Colonic mucosa (tissue), 4 donors: Measurements from ENCODE around the gene UBQLN1. TPM values are rescaled to one million over a fixed set of nuclear protein-coding genes. Genes with fewer than 3 reads are reported as not detected.

Experiments used
- DNase-seq: peaks from one replicate; pipeline ENCODE4 v3.0.0-alpha.2; 2020
- H3K27ac ChIP-seq: fragments of 200-600 bp; one replicate; pipeline ENCODE4 v1.8.0; 2021
- H3K27me3 ChIP-seq: fragments of 200-600 bp; one replicate; pipeline ENCODE4 v1.8.0; 2021
- H3K36me3 ChIP-seq: fragments of 200-600 bp; one replicate; pipeline ENCODE4 v1.8.0; 2021
- H3K4me1 ChIP-seq: fragments of 200-600 bp; one replicate; pipeline ENCODE4 v1.8.0; 2021; ENCODE audit warnings: mild to moderate bottlenecking
- H3K4me3 ChIP-seq: fragments of 200-600 bp; one replicate; pipeline ENCODE4 v1.8.0; 2021
- H3K9ac ChIP-seq, 2 donors: one replicate each; pipeline ENCODE4 v1.7.0; 2013; ENCODE audit warnings: control low read depth in 2 of 2, low read depth in 2 of 2, low read length in 2 of 2
- H3K9me3 ChIP-seq: fragments of 200-600 bp; one replicate; pipeline ENCODE4 v1.8.0; 2021
- intact Hi-C: fragments of 100-400 bp; cut with DNase I; formaldehyde crosslinking; loops from one replicate; pipeline ENCODE4 v1.14.1; 2022
- total RNA-seq, 2 donors: library from RNA; stranded (reverse); fragmentation: NEBNext Ultra II Directional in 1 of 2; extraction: Animal tissue kit (Norgen Biotek cat#: 25700) in 1 of 2; gene quantifications; one replicate each; pipeline ENCODE4 v1.2.1, GENCODE V29; 2021
- TF ChIP-seq, protein P1 (sequence below): fragments of 200-600 bp; IDR thresholded peaks from one replicate; pipeline ENCODE4 v1.8.0; 2022; ENCODE audit warnings: antibody characterized with exemption, mild to moderate bottlenecking
- donor health status: healthy.
- donor health status: DM: no; HTN: no; CAD: no.
- donor health status: DM: no; HTN: no; CAD: no.

The UBQLN1 gene
- total RNA-seq, 2 donors from 2014 or later = 87.3 to 101 TPM

DNA sequence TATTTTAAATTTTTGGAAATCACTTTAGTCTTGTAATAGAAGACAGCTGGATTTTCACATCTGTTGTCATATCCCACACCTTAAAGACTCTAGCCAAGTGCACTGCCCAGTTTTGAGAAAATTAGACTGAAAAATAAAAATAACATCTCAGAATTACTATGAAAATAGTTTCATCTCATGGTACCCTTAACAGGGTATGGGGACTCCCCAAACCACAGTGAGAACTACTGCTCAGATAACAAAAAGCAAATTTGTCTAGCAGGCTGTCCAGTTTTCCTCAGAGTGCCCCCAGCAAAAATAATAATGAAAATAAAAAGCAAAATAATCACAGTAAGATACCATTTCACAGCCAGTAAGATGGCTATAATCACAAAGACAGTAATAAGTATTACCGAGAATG, 6.5 kb downstream of the UBQLN1 start:
- Histone ChIP-seq H3K9ac (no peak overlapping the region), H3K9me3 (no peaks in the 10 kb centered on the region), H3K4me1 (peaks cover 4% of the 10 kb centered on the region), H3K36me3 (no peaks in the 10 kb centered on the region), H3K27ac (no peak overlapping the region), H3K4me3 (no peak overlapping the region), H3K27me3 (no peaks in the 10 kb centered on the region)
- TF ChIP-seq, protein P1, sequence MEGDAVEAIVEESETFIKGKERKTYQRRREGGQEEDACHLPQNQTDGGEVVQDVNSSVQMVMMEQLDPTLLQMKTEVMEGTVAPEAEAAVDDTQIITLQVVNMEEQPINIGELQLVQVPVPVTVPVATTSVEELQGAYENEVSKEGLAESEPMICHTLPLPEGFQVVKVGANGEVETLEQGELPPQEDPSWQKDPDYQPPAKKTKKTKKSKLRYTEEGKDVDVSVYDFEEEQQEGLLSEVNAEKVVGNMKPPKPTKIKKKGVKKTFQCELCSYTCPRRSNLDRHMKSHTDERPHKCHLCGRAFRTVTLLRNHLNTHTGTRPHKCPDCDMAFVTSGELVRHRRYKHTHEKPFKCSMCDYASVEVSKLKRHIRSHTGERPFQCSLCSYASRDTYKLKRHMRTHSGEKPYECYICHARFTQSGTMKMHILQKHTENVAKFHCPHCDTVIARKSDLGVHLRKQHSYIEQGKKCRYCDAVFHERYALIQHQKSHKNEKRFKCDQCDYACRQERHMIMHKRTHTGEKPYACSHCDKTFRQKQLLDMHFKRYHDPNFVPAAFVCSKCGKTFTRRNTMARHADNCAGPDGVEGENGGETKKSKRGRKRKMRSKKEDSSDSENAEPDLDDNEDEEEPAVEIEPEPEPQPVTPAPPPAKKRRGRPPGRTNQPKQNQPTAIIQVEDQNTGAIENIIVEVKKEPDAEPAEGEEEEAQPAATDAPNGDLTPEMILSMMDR = no peak
- no peak for DNase-seq
- intact Hi-C loops = no loop called here

DNA sequence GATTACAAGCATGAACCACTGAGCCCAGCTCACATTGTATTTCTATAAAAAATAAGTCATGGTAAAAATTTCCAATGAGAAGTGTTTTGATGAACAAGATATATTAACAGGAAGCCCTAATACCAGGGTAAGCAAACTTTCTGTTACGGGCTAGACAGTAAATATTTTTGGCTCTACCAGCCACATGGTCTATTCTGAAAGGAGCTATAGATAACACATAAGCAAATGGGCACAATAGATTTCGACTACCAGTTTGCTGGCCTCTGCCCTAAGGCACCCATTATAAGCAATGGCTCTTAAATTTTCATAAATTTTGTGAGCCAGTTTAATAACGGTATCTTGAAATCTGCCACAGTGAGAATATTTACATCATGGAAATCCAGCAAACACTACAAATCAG, 8.1 kb downstream of the UBQLN1 start:
- no peaks in the 10 kb centered on the region for H3K36me3 ChIP-seq
- no peak for DNase-seq
- no peaks in the 10 kb centered on the region for H3K27me3 ChIP-seq
- no peak overlapping the region for H3K27ac ChIP-seq
- H3K9me3 ChIP-seq = no peaks in the 10 kb centered on the region
- intact Hi-C loops = no loop called here
- TF ChIP-seq, protein P1 = no peak
- peaks cover 4% of the 10 kb centered on the region for H3K4me1 ChIP-seq
- no peak overlapping the region for H3K9ac ChIP-seq
- H3K4me3 ChIP-seq = no peak overlapping the region

DNA sequence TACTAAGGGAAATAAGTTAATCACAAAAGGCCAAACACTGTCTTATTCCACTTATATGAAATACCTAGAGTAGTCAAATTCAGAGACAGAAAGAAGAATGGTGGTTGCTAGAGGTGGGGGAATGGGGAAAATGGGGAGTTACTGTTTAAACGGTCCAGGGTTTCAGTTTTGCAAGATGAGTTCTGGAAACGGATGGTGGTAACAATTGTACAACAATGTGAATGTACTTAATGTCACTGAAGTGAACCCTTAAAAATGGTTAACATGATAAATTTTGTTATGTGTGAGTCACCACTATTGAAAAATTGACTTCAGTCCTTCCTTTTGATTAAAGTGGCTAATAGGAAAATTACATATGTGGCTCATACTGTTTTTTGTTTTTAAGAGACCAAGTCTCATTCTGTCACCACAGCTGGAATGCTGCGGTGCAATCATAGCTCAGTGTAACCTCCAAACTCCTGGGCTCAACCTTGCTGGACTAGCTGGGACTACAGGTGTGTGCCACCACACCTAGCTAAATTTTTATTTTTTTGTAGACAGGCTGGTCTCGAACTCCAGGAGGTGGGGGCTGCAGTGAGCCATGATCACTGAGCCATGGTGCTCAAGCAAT, 8.7 kb downstream of the UBQLN1 start:
- TF ChIP-seq, protein P1 = no peak
- no peak overlapping the region for H3K4me3 ChIP-seq
- H3K27me3 ChIP-seq = no peaks in the 10 kb centered on the region
- intact Hi-C loops = no loop called here
- H3K27ac ChIP-seq = no peak overlapping the region
- H3K9me3 ChIP-seq = no peaks in the 10 kb centered on the region
- no peak overlapping the region for H3K9ac ChIP-seq
- DNase-seq = no peak
- H3K4me1 ChIP-seq = peaks cover 4% of the 10 kb centered on the region
- no peaks in the 10 kb centered on the region for H3K36me3 ChIP-seq

DNA sequence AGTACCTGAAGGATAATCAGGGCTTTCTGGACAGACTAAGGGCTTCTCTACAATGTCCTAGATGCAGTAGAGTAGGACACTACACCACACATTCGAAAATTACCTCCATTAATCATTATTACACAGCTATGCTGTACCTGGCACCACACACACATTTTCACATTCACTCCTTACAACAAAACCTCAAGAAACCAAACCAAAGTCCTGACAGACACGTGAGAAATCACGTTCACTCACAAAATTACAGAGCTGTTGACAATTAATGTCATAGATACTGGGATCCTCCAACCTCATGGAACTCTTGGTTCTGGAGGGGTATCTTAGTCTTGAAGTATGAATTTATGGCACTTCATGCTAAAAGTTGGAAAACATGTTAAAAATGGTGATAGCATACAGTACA, 16.3 kb downstream of the UBQLN1 start:
- H3K27me3 ChIP-seq = no peaks in the 10 kb centered on the region
- no peaks in the 10 kb centered on the region for H3K9me3 ChIP-seq
- no peak overlapping the region for H3K9ac ChIP-seq
- no peak overlapping the region for H3K27ac ChIP-seq
- TF ChIP-seq, protein P1 = no peak
- no peaks in the 10 kb centered on the region for H3K4me1 ChIP-seq
- intact Hi-C loops = no loop called here
- H3K4me3 ChIP-seq = no peak overlapping the region
- no peaks in the 10 kb centered on the region for H3K36me3 ChIP-seq
- no peak for DNase-seq

DNA sequence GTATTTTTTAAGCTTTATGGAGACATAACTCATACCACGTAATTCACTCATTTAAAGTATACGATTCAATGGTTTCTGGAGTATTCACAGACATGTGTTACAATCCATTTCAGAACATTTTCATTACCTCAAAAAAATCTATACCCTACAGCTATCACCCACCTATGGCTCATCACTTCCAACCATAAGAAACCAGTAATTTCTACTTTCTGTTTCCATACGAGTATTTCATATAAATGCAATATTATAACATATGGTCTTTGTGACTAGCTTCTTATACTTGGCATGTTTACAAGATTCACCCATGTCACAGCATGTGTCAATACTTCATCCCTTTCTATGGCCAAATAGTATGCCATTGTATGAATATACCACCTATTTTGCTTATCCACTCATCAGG, 18.8 kb downstream of the UBQLN1 start:
- DNase-seq = no peak
- Histone ChIP-seq H3K9ac (no peak overlapping the region), H3K27ac (no peak overlapping the region), H3K9me3 (no peaks in the 10 kb centered on the region), H3K36me3 (no peaks in the 10 kb centered on the region), H3K4me3 (no peak overlapping the region), H3K27me3 (no peaks in the 10 kb centered on the region), H3K4me1 (no peaks in the 10 kb centered on the region)
- TF ChIP-seq, protein P1 = no peak
- intact Hi-C loops = no loop called here
